Osteoblast (primary cell): ENCODE data around the gene THRA. TPM values are rescaled to one million over a fixed set of nuclear protein-coding genes. Genes with fewer than 3 reads are reported as not detected.

ENCODE experiments used
- DNase-seq: peaks from one replicate; pipeline ENCODE4 v3.0.0; 2011; ENCODE audit warnings: low spot score, mixed read lengths; ENCODE audit not compliant: insufficient read length; ENCODE audit errors: missing footprints
- H2AFZ ChIP-seq: 2 replicates; pipeline ENCODE4 v1.6.0; 2011; ENCODE audit warnings: mild to moderate bottlenecking, low read length
- H3K27ac ChIP-seq: 2 replicates; pipeline ENCODE4 v1.5.1; 2011; ENCODE audit warnings: mild to moderate bottlenecking, low read depth, low read length, moderate library complexity
- H3K27me3 ChIP-seq: 2 replicates; pipeline ENCODE4 v1.6.0; 2012; ENCODE audit warnings: mild to moderate bottlenecking, control low read depth, inconsistent platforms, low read length, moderate library complexity; ENCODE audit not compliant: insufficient read depth
- H3K36me3 ChIP-seq: 2 replicates; pipeline ENCODE4 v1.5.1; 2011; ENCODE audit warnings: mild to moderate bottlenecking, low read length, control low read depth, moderate library complexity; ENCODE audit not compliant: insufficient read depth
- H3K4me1 ChIP-seq: 2 replicates; pipeline ENCODE4 v1.5.1; 2011; ENCODE audit warnings: mild to moderate bottlenecking, low read length, control low read depth, moderate library complexity; ENCODE audit not compliant: insufficient read depth
- H3K4me2 ChIP-seq: 2 replicates; pipeline ENCODE4 v1.6.0; 2011; ENCODE audit warnings: mild to moderate bottlenecking, low read length; ENCODE audit not compliant: insufficient read depth
- H3K4me3 ChIP-seq: fragments of 200-600 bp; sonication (generic); 3 replicates; pipeline ENCODE4 v1.5.1; 2012; ENCODE audit warnings: mild to moderate bottlenecking, low read length, inconsistent platforms; ENCODE audit not compliant: insufficient read depth
- H3K79me2 ChIP-seq: 2 replicates; pipeline ENCODE4 v1.6.0; 2012; ENCODE audit warnings: mild to moderate bottlenecking, low read length, control low read depth, inconsistent platforms; ENCODE audit not compliant: insufficient read depth
- H3K9me3 ChIP-seq: 2 replicates; pipeline ENCODE4 v1.5.1; 2011; ENCODE audit warnings: low read depth, low read length, control low read depth
- H4K20me1 ChIP-seq: 2 replicates; pipeline ENCODE4 v1.6.0; 2012; ENCODE audit warnings: mild to moderate bottlenecking, low read length, control low read depth; ENCODE audit not compliant: insufficient read depth
- CTCF ChIP-seq: IDR thresholded peaks from 2 replicates; pipeline ENCODE4 v1.5.1; 2011; ENCODE audit warnings: mild to moderate bottlenecking, low read depth, low read length, moderate library complexity; ENCODE audit errors: extremely low read depth
- total RNA-seq: library from RNA; depleted of rRNA; stranded (reverse); fragments of >200 nt; gene quantifications from 2 replicates; pipeline ENCODE4 v1.2.3, GENCODE V29; 2012

THRA gene
- total RNA-seq, 1 donor, result 33.3 TPM

- H3K4me2 ChIP-seq, result peak overlapping the region; percentile 90
- no peaks in the 10 kb centered on the region for H4K20me1 ChIP-seq
- no peaks in the 10 kb centered on the region for H3K27me3 ChIP-seq
- no peaks in the 10 kb centered on the region for H3K79me2 ChIP-seq
- no peak for TF ChIP-seq CTCF
- peak; percentile 6 for DNase-seq
- H3K27ac ChIP-seq, result peak overlapping the region; percentile 87
- H3K36me3 ChIP-seq, result no peaks in the 10 kb centered on the region
- no peaks in the 10 kb centered on the region for H3K9me3 ChIP-seq
- H3K4me1 ChIP-seq, result peaks cover 70% of the 10 kb centered on the region
- no peak overlapping the region for H2AFZ ChIP-seq
- H3K4me3 ChIP-seq, result no peak overlapping the region
Observed at GRCh38 chr17:40110026-40110845, 47.5 kb downstream of the THRA start.

- peak; percentile 85 for TF ChIP-seq CTCF
- H3K4me1 ChIP-seq, result peaks cover 70% of the 10 kb centered on the region
Observed at GRCh38 chr17:40111221-40112128, 48.7 kb downstream of the THRA start.

GRCh38 chr17:40112191-40112711, 49.5 kb downstream of the THRA start:
- Histone ChIP-seq H3K4me2 (peak overlapping the region; percentile 90), H3K9me3 (no peaks in the 10 kb centered on the region), H4K20me1 (no peaks in the 10 kb centered on the region), H3K4me3 (peak overlapping the region; percentile 65), H3K27me3 (no peaks in the 10 kb centered on the region), H3K4me1 (peaks cover 68% of the 10 kb centered on the region), H3K79me2 (no peaks in the 10 kb centered on the region), H3K36me3 (no peaks in the 10 kb centered on the region), H3K27ac (peak overlapping the region; percentile 87), H2AFZ (peak overlapping the region; percentile 79)
- TF ChIP-seq CTCF, result no peak
- DNase-seq, result peak; percentile 6

More at GRCh38 chr17:40111221-40112128, 48.7 kb downstream of the THRA start:
- Histone ChIP-seq H3K9me3 (no peaks in the 10 kb centered on the region), H3K27me3 (no peaks in the 10 kb centered on the region), H4K20me1 (no peaks in the 10 kb centered on the region), H3K4me2 (peak overlapping the region; percentile 90), H2AFZ (peak overlapping the region; percentile 73), H3K4me3 (peak overlapping the region; percentile 58), H3K79me2 (no peaks in the 10 kb centered on the region), H3K36me3 (no peaks in the 10 kb centered on the region), H3K27ac (peak overlapping the region; percentile 87)
- peak; percentile 96 for DNase-seq
